HG02970 (cell line): ENCODE data around the gene PRRT2.

Source experiments
- ATAC-seq: cut with Tn5 transposase; IDR thresholded peaks from one replicate; pipeline ENCODE4 v1.9.1; 2021; ENCODE audit warnings: mild to moderate bottlenecking, moderate library complexity, moderate number of reproducible peaks; ENCODE audit not compliant: unreplicated experiment, low FRiP score

PRRT2 gene

GRCh38 chr16:29854520-29855100 lies 42.6 kb downstream of the PRRT2 start:
- ATAC-seq = no peak

DNA sequence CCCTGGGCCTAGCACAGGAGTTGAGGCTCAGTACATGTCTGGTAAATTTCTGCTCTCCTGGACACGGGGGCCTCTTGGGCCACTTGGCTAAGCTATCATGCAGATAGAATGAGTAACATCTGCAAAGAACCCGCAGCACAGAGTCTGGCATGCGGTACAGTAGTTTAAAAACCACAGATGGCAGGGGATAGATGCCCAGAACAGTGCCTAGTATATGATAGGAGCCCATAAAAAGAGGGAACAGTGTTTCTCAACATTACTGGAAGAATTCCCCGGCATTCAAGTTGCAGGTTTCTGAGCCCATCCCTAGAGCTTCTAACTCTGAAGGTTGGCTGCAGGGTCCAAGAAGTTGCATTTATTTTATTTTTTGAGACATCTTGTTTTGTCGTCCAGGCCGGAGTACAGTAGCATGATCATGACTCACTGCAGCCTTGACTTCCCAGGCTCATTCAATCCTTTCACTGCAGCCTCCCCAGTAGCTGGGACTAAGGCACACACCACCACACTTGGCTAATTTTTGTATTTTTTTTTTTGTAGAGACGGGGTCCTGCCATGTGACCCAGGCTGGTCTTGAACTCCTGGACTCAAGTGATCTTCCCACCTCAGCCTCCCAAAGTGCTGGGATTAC lies 45.3 kb downstream of the PRRT2 start:
- no peak for ATAC-seq

- no peak for ATAC-seq
Measured at GRCh38 chr16:29858149-29858849, 46.3 kb downstream of the PRRT2 start.

DNA sequence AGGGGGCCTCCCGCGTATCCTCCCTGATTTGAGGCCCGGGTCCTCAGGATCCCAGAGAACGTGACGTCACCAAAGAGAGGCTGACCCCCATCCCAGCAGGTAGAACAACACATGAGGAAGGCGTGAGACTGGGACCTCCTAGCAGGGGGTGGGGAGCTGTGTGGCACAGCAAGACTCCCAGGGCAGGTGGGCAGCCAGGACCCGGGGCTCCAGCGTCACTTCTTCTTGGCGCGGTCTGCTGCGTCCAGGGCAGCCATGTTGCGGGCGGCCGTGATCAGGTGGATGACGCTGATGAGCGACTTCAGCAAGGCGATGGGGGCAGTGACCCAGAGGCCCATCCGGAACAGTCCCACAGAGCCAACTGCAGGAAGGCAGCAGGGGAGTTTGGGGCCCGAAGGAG lies 47.0 kb downstream of the PRRT2 start:
- no peak for ATAC-seq

DNA sequence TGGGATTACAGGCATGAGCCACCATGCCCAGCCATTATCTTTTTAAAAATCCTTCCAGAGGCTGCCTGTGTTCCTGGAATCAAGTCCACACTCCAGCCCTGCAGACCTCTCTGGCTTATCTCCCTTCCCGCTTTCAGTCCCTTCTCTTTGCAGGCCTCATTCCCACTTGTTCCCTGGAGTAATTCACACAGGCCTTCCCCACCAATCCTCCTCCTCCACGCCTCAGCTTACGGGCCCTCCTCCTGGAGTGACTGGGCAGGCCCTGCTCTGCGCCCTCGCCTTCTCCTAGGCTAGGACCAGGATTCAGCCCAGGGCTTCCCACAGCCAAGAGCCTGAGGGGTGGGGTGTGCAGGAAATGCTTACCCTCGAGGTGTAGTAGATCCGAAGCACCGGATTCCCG lies 48.2 kb downstream of the PRRT2 start:
- no peak for ATAC-seq

GRCh38 chr16:29862383-29862883 lies 50.4 kb downstream of the PRRT2 start:
- no peak for ATAC-seq

DNA sequence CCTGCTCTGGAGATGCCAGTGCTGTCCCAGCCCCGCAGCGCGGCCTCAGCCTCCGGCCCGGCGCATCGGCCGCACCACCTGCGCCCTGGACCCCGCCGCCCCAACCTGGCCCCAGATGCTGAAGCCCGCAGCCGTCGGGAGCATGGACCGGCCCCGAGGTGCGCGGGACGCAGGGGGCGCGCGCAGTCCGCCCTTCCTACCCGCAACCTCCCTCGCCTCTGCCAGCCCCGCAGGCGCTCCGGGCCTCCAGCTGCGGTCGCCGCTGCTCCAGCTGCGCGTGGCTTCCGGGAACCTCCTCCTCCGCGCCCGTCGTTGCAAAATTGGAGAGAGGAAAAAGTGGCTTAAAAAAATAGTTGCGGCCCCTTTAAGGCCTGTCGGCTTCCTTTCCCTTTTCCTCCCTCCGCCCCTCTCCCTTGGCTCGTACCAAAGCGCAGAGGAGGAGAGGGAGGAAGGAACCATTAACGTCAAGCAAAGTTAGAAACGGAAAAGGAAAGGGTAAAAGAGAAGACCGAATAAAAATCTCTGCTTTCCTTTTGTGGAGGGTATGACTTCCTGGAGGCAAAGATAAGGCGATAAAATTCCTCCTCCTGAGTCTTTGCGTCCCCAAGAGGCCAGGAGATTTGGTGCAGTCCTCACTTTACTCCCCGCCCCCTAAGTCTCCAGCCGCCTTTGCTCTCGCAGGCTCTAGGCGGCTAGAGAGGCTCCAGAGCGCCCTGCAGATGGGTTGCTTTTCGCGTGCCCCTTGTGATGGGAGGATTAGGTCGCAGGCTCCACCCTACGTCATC lies 51.1 kb downstream of the PRRT2 start, which contains the start of gene CDIPT:
Gene CDIPT, minus strand, starts transcription at position 343 of the 785 bp plus-strand sequence. CDS start 369 bp downstream, outside the sequence.
- ATAC-seq = peak; percentile 81

GRCh38 chr16:29863669-29863984 lies 51.6 kb downstream of the PRRT2 start:
- ATAC-seq = no peak

DNA sequence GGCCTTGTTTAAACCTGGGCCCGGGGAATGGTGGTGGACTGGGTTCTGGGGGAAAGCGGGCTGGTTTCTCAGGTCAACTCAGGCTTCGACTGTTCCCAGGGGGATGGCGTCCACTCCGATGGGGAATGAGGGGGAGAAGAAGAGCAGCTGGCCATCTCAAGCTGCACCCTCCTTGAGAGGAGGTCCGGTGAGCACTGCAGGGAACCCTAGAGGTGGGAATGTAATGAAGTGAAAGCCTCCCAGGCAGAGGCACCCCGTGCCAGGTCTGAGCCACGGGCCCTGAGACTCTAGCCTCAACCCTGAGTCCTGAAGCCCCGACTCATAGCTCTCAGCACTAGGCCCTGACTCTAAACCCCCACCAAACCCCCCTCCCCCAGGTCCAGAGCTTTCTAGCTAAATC lies 52.2 kb downstream of the PRRT2 start:
- ATAC-seq = no peak
